Panc1 (cell line): ENCODE results near the gene STK10. TPM values are rescaled to one million over a fixed set of nuclear protein-coding genes. Genes with fewer than 3 reads are reported as not detected.

Source experiments
- ATAC-seq: fragments of 200-7000 bp; cut with Tn5 transposase; 2 replicates; pipeline ENCODE4 v1.9.1; 2020; ENCODE audit warnings: mild to moderate bottlenecking, moderate library complexity
- BruUV-seq: library from RNA; stranded (reverse); fragments of 400-500 nt; replicated peaks from 2 replicates; lab custom pipeline; 2021; lab: Mats Ljungman, UMichigan
- CTCF ChIA-PET: fragments of 300-600 bp; sonication (Branson Sonifier 250); formaldehyde crosslinking; loops from one replicate; lab custom pipeline; 2022; ENCODE audit warnings: antibody characterized with exemption; lab: Charles Lee
- POLR2A ChIA-PET: fragments of 300-600 bp; sonication (Branson Sonifier 250); formaldehyde crosslinking; loops from one replicate; lab custom pipeline; 2022; ENCODE audit warnings: antibody characterized with exemption; lab: Charles Lee
- DNase-seq: peaks from one replicate; pipeline ENCODE4 v3.0.0-alpha.2; 2010; ENCODE audit warnings: low read depth, low spot score
- H3K27ac ChIP-seq: 2 replicates; pipeline ENCODE4 v1.5.1; 2011; ENCODE audit warnings: mild to moderate bottlenecking, low read length, inconsistent platforms
- H3K27me3 ChIP-seq: fragments of 200-500 bp; sonication (Bioruptor generic); 2 replicates; pipeline ENCODE4 v1.6.0; 2014; ENCODE audit warnings: low read length, inconsistent platforms; ENCODE audit not compliant: control insufficient read depth, insufficient read depth
- H3K36me3 ChIP-seq: fragments of 200-500 bp; sonication (Bioruptor generic); 2 replicates; pipeline ENCODE4 v1.5.1; 2014; ENCODE audit warnings: inconsistent platforms, mild to moderate bottlenecking, low read length, moderate library complexity; ENCODE audit not compliant: control insufficient read depth, insufficient read depth
- H3K4me1 ChIP-seq: 2 replicates; pipeline ENCODE4 v1.5.1; 2011; ENCODE audit warnings: inconsistent platforms, mild to moderate bottlenecking, low read length, moderate library complexity; ENCODE audit not compliant: control insufficient read depth, insufficient read depth
- H3K4me3 ChIP-seq, 2 experiments: 2 replicates each; pipeline ENCODE4 v1.5.1; 2011 to 2012; ENCODE audit warnings: low read depth in 2 of 2, low read length in 2 of 2, mild to moderate bottlenecking in 2 of 2, inconsistent platforms in 1 of 2, moderate library complexity in 1 of 2
- H3K9me3 ChIP-seq: fragments of 200-500 bp; sonication (Bioruptor generic); 2 replicates; pipeline ENCODE4 v1.5.1; 2014; ENCODE audit warnings: low read depth, mild to moderate bottlenecking, inconsistent platforms, low read length, moderate library complexity; ENCODE audit not compliant: control insufficient read depth, insufficient read depth
- POLR2AphosphoS5 ChIP-seq: IDR thresholded peaks from 2 replicates; pipeline ENCODE4 v1.6.1; 2012; ENCODE audit warnings: mild to moderate bottlenecking, low read depth, low read length, moderate library complexity
- REST ChIP-seq, 2 experiments: IDR thresholded peaks; 2 replicates each; pipeline ENCODE4 v1.6.1; 2011 to 2012; ENCODE audit warnings: low read depth in 2 of 2, control low read depth in 1 of 2, low read length in 1 of 2, mild to moderate bottlenecking in 1 of 2, moderate library complexity in 1 of 2; ENCODE audit not compliant: insufficient read depth in 1 of 2
- SIN3A ChIP-seq: IDR thresholded peaks from 2 replicates; pipeline ENCODE4 v1.6.1; 2012; ENCODE audit warnings: low read depth, mild to moderate bottlenecking, low read length, moderate library complexity, borderline replicate concordance; ENCODE audit not compliant: insufficient read depth
- TCF7L2 ChIP-seq: IDR thresholded peaks from 2 replicates; pipeline ENCODE4 v1.6.1; 2011; ENCODE audit warnings: mild to moderate bottlenecking, low read depth, low read length, inconsistent platforms
- in situ Hi-C: cut with HindIII; loops from 2 replicates; pipeline ENCODE4 v1.10.0; 2016; ENCODE audit warnings: low sequenced_read_pairs, low pct_unique_long_range_greater_than_20kb
- intact Hi-C: fragments of 100-400 bp; cut with micrococcal nuclease; formaldehyde crosslinking; loops from one replicate; pipeline ENCODE4 v1.10.0; 2022; ENCODE audit not compliant: unreplicated experiment
- total RNA-seq: library from RNA; stranded (reverse); gene quantifications from one replicate; pipeline ENCODE4 v1.2.1, GENCODE V29; 2021; ENCODE audit not compliant: unreplicated experiment
- TF ChIP-seq, protein P1 (sequence below): fragments of 450-650 bp; IDR thresholded peaks from 2 replicates; pipeline ENCODE4 v1.5.1; 2017; ENCODE audit warnings: mild to moderate bottlenecking

Gene STK10
- total RNA-seq, 1 experiment from 2014 or later = 34.9 TPM

GRCh38 chr5:172211676-172212075 lies 23.7 kb upstream of the STK10 start:
- POLR2A ChIA-PET = no interaction called here

GRCh38 chr5:172209714-172210113 lies 21.7 kb upstream of the STK10 start:
- BruUV-seq = no TSS peak
- POLR2A ChIA-PET = no interaction called here
- intact Hi-C loops = no loop called here
- Histone ChIP-seq H3K4me1 (no peaks in the 10 kb centered on the region), H3K9me3 (no peaks in the 10 kb centered on the region), H3K27me3 (no peaks in the 10 kb centered on the region), H3K27ac (no peak overlapping the region), H3K4me3 (no peak overlapping the region), H3K36me3 (peaks cover 10% of the 10 kb centered on the region)
- DNase-seq (no peak), ATAC-seq (no peak)
- TF ChIP-seq SIN3A = no peak
- TF ChIP-seq REST (IDR thresholded peaks at IDR 0.05; ENCODE audit: insufficient read depth in 1 of 2, low read depth in 2 of 2, low read length in 1 of 2) = no peak
- no peak for TF ChIP-seq TCF7L2
- TF ChIP-seq, protein P1, sequence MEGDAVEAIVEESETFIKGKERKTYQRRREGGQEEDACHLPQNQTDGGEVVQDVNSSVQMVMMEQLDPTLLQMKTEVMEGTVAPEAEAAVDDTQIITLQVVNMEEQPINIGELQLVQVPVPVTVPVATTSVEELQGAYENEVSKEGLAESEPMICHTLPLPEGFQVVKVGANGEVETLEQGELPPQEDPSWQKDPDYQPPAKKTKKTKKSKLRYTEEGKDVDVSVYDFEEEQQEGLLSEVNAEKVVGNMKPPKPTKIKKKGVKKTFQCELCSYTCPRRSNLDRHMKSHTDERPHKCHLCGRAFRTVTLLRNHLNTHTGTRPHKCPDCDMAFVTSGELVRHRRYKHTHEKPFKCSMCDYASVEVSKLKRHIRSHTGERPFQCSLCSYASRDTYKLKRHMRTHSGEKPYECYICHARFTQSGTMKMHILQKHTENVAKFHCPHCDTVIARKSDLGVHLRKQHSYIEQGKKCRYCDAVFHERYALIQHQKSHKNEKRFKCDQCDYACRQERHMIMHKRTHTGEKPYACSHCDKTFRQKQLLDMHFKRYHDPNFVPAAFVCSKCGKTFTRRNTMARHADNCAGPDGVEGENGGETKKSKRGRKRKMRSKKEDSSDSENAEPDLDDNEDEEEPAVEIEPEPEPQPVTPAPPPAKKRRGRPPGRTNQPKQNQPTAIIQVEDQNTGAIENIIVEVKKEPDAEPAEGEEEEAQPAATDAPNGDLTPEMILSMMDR = no peak
- TF ChIP-seq POLR2AphosphoS5 = no peak
- CTCF ChIA-PET = no interaction called here
- in situ Hi-C loops = no loop called here

More at GRCh38 chr5:172211676-172212075, 23.7 kb upstream of the STK10 start:
- ATAC-seq (no peak), DNase-seq (no peak)
- CTCF ChIA-PET = interaction anchor here (1.6 kb wide), 1 partner anchor 82 kb away, joined by 5 read pairs; no protein-coding TSS in a partner anchor
- no peaks in the 10 kb centered on the region for H3K27me3 ChIP-seq
- BruUV-seq = no TSS peak
- H3K36me3 ChIP-seq = peaks cover 10% of the 10 kb centered on the region
- no peak overlapping the region for H3K27ac ChIP-seq
- no peak overlapping the region for H3K4me3 ChIP-seq
- intact Hi-C loops = no loop called here
- in situ Hi-C loops = no loop called here
- TF ChIP-seq REST (IDR thresholded peaks at IDR 0.05; ENCODE audit: insufficient read depth in 1 of 2, low read depth in 2 of 2, low read length in 1 of 2) = no peak
- no peaks in the 10 kb centered on the region for H3K9me3 ChIP-seq
- no peaks in the 10 kb centered on the region for H3K4me1 ChIP-seq
